ENCODE measurements around the gene ROS1. TPM values are rescaled to one million over a fixed set of nuclear protein-coding genes. Genes with fewer than 3 reads are reported as not detected.

ROS1 gene
- polyA plus RNA-seq, 3 donors: not detected

DNA sequence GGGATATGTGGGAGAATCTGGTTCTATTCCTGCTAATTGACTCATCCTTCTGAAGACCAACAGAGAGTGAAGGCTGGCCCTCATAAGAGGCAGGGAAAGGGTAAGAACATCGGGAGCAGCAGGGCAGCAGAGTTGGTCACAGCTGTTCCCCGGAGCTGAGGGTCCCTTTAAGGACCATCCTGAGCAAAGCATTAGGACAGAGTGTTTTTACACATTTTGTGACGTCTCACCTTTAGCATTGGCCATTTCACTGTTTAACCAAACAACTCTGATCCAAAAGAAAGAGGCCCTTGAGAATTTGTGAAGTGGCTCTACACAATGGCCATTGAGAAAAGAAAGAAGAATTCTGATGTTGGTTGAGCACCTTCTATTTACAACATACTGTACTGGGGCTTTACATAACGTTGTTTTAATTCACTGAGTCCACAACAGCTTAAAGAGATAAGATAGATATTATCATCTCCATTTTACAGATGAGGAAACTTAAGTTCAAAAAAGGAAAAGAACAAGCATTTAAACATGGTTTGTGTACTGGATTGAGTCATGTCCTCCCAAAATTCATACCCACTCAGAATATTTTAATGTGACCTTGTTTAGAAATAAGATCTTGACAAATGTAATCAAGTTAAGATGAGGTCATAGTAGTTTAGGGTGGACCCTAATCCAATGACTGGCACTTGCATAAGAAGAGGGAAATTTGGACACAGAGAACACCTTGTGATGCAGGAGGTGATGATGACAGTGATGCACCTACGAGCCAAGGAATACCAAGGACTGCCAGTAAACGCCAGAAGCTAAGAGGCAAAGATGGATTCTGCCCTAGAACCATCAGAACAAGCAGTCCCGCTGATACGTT, 98.4 kb downstream of the ROS1 start:
- H3K9me3 ChIP-seq (replicated peaks in 1 of 2; ENCODE audit: control insufficient read depth in 1 of 2, insufficient read depth in 1 of 2, low read length in 2 of 2): peaks cover 0 to 14% of the 10 kb centered on the region in 2 donors
- no peak overlapping the region for H3K4me3 Mint-ChIP-seq
- H3K36me3 Mint-ChIP-seq: no peaks in the 10 kb centered on the region
- H3K4me3 ChIP-seq (replicated peaks in 1 of 3; ENCODE audit: low read depth in 2 of 3, low read length in 3 of 3): no peak overlapping the region
- H3K27me3 ChIP-seq (ENCODE audit: control insufficient read depth in 2 of 2, insufficient read depth in 2 of 2, low read length in 2 of 2): no peaks in the 10 kb centered on the region
- H2AFZ ChIP-seq (ENCODE audit: insufficient read depth, low read depth, low read length, poor library complexity, severe bottlenecking): no peak overlapping the region
- intact Hi-C loops (cut with micrococcal nuclease): no loop called here
- 91% methylated on average over 3 of the region's 8 CpGs for WGBS (ENCODE audit: insufficient coverage)
- H3K4me1 Mint-ChIP-seq: no peaks in the 10 kb centered on the region
- peaks cover 0 to 8% (median 4%) of the 10 kb centered on the region in 7 donors for H3K9me3 Mint-ChIP-seq
- TF ChIP-seq, protein P1, sequence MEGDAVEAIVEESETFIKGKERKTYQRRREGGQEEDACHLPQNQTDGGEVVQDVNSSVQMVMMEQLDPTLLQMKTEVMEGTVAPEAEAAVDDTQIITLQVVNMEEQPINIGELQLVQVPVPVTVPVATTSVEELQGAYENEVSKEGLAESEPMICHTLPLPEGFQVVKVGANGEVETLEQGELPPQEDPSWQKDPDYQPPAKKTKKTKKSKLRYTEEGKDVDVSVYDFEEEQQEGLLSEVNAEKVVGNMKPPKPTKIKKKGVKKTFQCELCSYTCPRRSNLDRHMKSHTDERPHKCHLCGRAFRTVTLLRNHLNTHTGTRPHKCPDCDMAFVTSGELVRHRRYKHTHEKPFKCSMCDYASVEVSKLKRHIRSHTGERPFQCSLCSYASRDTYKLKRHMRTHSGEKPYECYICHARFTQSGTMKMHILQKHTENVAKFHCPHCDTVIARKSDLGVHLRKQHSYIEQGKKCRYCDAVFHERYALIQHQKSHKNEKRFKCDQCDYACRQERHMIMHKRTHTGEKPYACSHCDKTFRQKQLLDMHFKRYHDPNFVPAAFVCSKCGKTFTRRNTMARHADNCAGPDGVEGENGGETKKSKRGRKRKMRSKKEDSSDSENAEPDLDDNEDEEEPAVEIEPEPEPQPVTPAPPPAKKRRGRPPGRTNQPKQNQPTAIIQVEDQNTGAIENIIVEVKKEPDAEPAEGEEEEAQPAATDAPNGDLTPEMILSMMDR (IDR thresholded peaks at IDR 0.05): no peak
- no peaks in the 10 kb centered on the region for H3K36me3 ChIP-seq (replicated peaks in 1 of 2; ENCODE audit: control insufficient read depth in 1 of 2, insufficient read depth in 2 of 2, low read length in 2 of 2)
- no peaks in the 10 kb centered on the region for H4K20me1 ChIP-seq (ENCODE audit: insufficient read depth, low read length)
- H3K4me1 ChIP-seq (ENCODE audit: control insufficient read depth in 1 of 2, insufficient read depth in 2 of 2, low read length in 2 of 2): no peaks in the 10 kb centered on the region
- H3K4me2 ChIP-seq (replicated peaks; ENCODE audit: extremely low read depth, low read length, poor library complexity, severe bottlenecking): no peak overlapping the region
- H3K27me3 Mint-ChIP-seq (ENCODE audit: low read depth in 3 of 3): peaks cover under 1 to 3% (median 2%) of the 10 kb centered on the region in 3 donors
- no peak overlapping the region for H3K27ac ChIP-seq (ENCODE audit: low read depth in 1 of 2, low read length in 2 of 2)
- DNase-seq: no peak
- H3K79me2 ChIP-seq (ENCODE audit: insufficient read depth, low read length): no peaks in the 10 kb centered on the region
- H3K27ac Mint-ChIP-seq: no peak overlapping the region
- H3K9ac ChIP-seq (ENCODE audit: insufficient read depth, low read length, poor library complexity, severe bottlenecking): no peak overlapping the region

DNA sequence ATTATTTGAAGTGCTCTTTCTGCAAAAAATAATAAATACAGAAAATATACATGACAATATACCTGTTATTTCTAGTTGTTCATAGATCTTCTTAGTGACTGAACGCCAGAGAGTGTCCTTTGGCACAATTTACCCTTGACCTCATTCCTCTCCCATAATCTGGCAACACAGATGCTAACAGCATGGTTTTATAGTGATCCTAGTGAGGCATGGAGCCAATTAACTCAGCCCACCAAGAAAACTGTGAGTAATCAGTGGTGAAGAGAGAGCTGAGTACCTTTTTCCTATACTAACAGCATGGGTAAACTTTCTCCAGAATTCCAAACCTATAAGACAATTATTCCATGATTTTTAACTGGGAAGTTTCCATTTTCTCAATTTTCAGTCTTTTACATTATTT, 99.3 kb downstream of the ROS1 start:
- Histone ChIP-seq H3K4me2 (replicated peaks; ENCODE audit: extremely low read depth, low read length, poor library complexity, severe bottlenecking) (no peak overlapping the region), H3K27ac (ENCODE audit: low read depth in 1 of 2, low read length in 2 of 2) (no peak overlapping the region), H2AFZ (ENCODE audit: insufficient read depth, low read depth, low read length, poor library complexity, severe bottlenecking) (no peak overlapping the region), H3K36me3 (replicated peaks in 1 of 2; ENCODE audit: control insufficient read depth in 1 of 2, insufficient read depth in 2 of 2, low read length in 2 of 2) (no peaks in the 10 kb centered on the region), H3K9ac (ENCODE audit: insufficient read depth, low read length, poor library complexity, severe bottlenecking) (no peak overlapping the region), H3K4me3 (replicated peaks in 1 of 3; ENCODE audit: low read depth in 2 of 3, low read length in 3 of 3) (no peak overlapping the region), H3K9me3 (replicated peaks in 1 of 2; ENCODE audit: control insufficient read depth in 1 of 2, insufficient read depth in 1 of 2, low read length in 2 of 2) (peaks cover 0 to 14% of the 10 kb centered on the region in 2 donors), H3K27me3 (ENCODE audit: control insufficient read depth in 2 of 2, insufficient read depth in 2 of 2, low read length in 2 of 2) (no peaks in the 10 kb centered on the region), H3K4me1 (ENCODE audit: control insufficient read depth in 1 of 2, insufficient read depth in 2 of 2, low read length in 2 of 2) (no peaks in the 10 kb centered on the region), H4K20me1 (ENCODE audit: insufficient read depth, low read length) (no peaks in the 10 kb centered on the region), H3K79me2 (ENCODE audit: insufficient read depth, low read length) (no peaks in the 10 kb centered on the region)
- peaks cover 2 to 3% (median 2%) of the 10 kb centered on the region in 3 donors for H3K27me3 Mint-ChIP-seq (ENCODE audit: low read depth in 3 of 3)
- no peaks in the 10 kb centered on the region for H3K36me3 Mint-ChIP-seq
- intact Hi-C loops (cut with micrococcal nuclease): no loop called here
- WGBS (ENCODE audit: insufficient coverage): no CpG with 5 or more reads among the region's 1 CpG
- TF ChIP-seq, protein P1 (IDR thresholded peaks at IDR 0.05): no peak
- no peak overlapping the region for H3K27ac Mint-ChIP-seq
- H3K4me3 Mint-ChIP-seq: no peak overlapping the region
- H3K4me1 Mint-ChIP-seq: no peaks in the 10 kb centered on the region
- peaks cover 0 to 8% (median 3%) of the 10 kb centered on the region in 7 donors for H3K9me3 Mint-ChIP-seq
- DNase-seq: no peak

Measured in CD14-positive monocyte (primary cell).